Keratinocyte (primary cell): Measurements from ENCODE around the gene DDX42. TPM values are rescaled to one million over a fixed set of nuclear protein-coding genes. Genes with fewer than 3 reads are reported as not detected.
A peak's percentile ranks its signal among the peaks of the same experiment; 100 is the strongest.

Experiments
- DNase-seq: peaks from one replicate; pipeline ENCODE4 v3.0.0-alpha.2; 2011; ENCODE audit warnings: low read depth, missing footprints, low spot score
- FAIRE-seq: peaks from 2 replicates; lab custom pipeline; 2011; peaks lifted over from hg19 to GRCh38; lab: Jason Lieb, UNC
- H2AFZ ChIP-seq: 2 replicates; pipeline ENCODE4 v1.6.0; 2012; ENCODE audit warnings: low read length, control low read depth, inconsistent platforms; ENCODE audit not compliant: control insufficient read depth
- H3K27ac ChIP-seq: 2 replicates; pipeline ENCODE4 v1.5.1; 2011; ENCODE audit warnings: low read length; ENCODE audit not compliant: control insufficient read depth, insufficient read depth
- H3K27me3 ChIP-seq: 3 replicates; pipeline ENCODE4 v1.6.0; 2011; ENCODE audit warnings: low read length; ENCODE audit not compliant: control insufficient read depth, insufficient read depth; ENCODE audit errors: extremely low read depth
- H3K36me3 ChIP-seq, 2 experiments: 2 replicates in 1 of 2; 3 replicates in 1 of 2; pipeline ENCODE4 v1.5.1; 2011; ENCODE audit warnings: low read length in 2 of 2, mild to moderate bottlenecking in 1 of 2; ENCODE audit not compliant: control insufficient read depth in 2 of 2, insufficient read depth in 2 of 2; ENCODE audit errors: extremely low read depth in 1 of 2
- H3K4me1 ChIP-seq: 3 replicates; pipeline ENCODE4 v1.5.1; 2011; ENCODE audit warnings: low read length; ENCODE audit not compliant: control insufficient read depth, insufficient read depth; ENCODE audit errors: extremely low read depth
- H3K4me2 ChIP-seq: 3 replicates; pipeline ENCODE4 v1.6.0; 2011; ENCODE audit warnings: low read depth, low read length; ENCODE audit not compliant: control insufficient read depth, insufficient read depth; ENCODE audit errors: extremely low read depth
- H3K4me3 ChIP-seq, 3 experiments: fragments of 200-600 bp in 1 of 3; sonication (generic) in 1 of 3; 2 replicates in 2 of 3; 3 replicates in 1 of 3; pipeline ENCODE4 v1.5.1; 2011 to 2016; ENCODE audit warnings: low read length in 3 of 3, mild to moderate bottlenecking in 3 of 3, control low read depth in 2 of 3, inconsistent platforms in 1 of 3, low read depth in 1 of 3, mixed read lengths in 1 of 3, mixed run types in 1 of 3, moderate library complexity in 1 of 3; ENCODE audit not compliant: control insufficient read depth in 2 of 3, insufficient read depth in 2 of 3; ENCODE audit errors: extremely low read depth in 1 of 3
- H3K79me2 ChIP-seq: 2 replicates; pipeline ENCODE4 v1.6.0; 2012; ENCODE audit warnings: low read length; ENCODE audit not compliant: control insufficient read depth, insufficient read depth
- H3K9ac ChIP-seq: 3 replicates; pipeline ENCODE4 v1.6.0; 2011; ENCODE audit warnings: low read length; ENCODE audit not compliant: control insufficient read depth, insufficient read depth; ENCODE audit errors: extremely low read depth
- H3K9me1 ChIP-seq: 3 replicates; pipeline ENCODE4 v1.6.0; 2011; ENCODE audit warnings: low read length; ENCODE audit not compliant: control insufficient read depth, insufficient read depth; ENCODE audit errors: extremely low read depth
- H3K9me3 ChIP-seq: 2 replicates; pipeline ENCODE4 v1.5.1; 2012; ENCODE audit warnings: low read depth, low read length; ENCODE audit not compliant: control insufficient read depth
- H4K20me1 ChIP-seq: 3 replicates; pipeline ENCODE4 v1.6.0; 2011; ENCODE audit warnings: low read length; ENCODE audit not compliant: control insufficient read depth, insufficient read depth; ENCODE audit errors: extremely low read depth
- CTCF ChIP-seq, 3 experiments: IDR thresholded peaks in 1 of 3; conservative IDR thresholded peaks in 1 of 3; optimal IDR thresholded peaks in 1 of 3; 2 replicates in 2 of 3; 3 replicates in 1 of 3; pipeline versions ENCODE3 to v1.5.1; 2011; ENCODE audit warnings: low read length in 3 of 3, mild to moderate bottlenecking in 3 of 3, moderate library complexity in 2 of 3, control low read depth in 1 of 3, inconsistent platforms in 1 of 3; ENCODE audit not compliant: insufficient read depth in 2 of 3; ENCODE audit errors: extremely low read depth in 1 of 3
- EZH2 ChIP-seq: IDR thresholded peaks from one replicate; pipeline ENCODE4 v1.6.1; 2012; ENCODE audit warnings: inconsistent platforms, mild to moderate bottlenecking, low read length, moderate library complexity
- dilution Hi-C: fragments of 300-500 bp; cut with MboI; formaldehyde crosslinking; loops from one replicate; pipeline ENCODE4 v1.7.0; 2020; ENCODE audit warnings: low sequenced_read_pairs; ENCODE audit not compliant: extremely low pct_ligation_motif_present
- polyA plus RNA-seq, 5 experiments: library from polyadenylated mRNA; depleted of rRNA in 3 of 5; stranded (reverse) in 3 of 5; stranded (forward) in 1 of 5; unstranded in 1 of 5; fragments of >200 nt; gene quantifications; 1 replicate in 1 of 5; 2 replicates in 3 of 5; 3 replicates in 1 of 5; pipeline versions ENCODE4 v1.2.1 to v1.2.3, GENCODE V29; 2011 to 2012; ENCODE audit warnings: missing spikeins in 2 of 5, low read depth in 1 of 5, low replicate concordance in 1 of 5

DDX42 gene
- polyA plus RNA-seq, 1 donor (not counting 4 experiments of a cell fraction or from before 2014, with no cell fraction given): 116 TPM

- no peaks in the 10 kb centered on the region for H3K9me3 ChIP-seq
- no peaks in the 10 kb centered on the region for H3K27me3 ChIP-seq
- peak overlapping the region; percentile 99 for H3K27ac ChIP-seq
- peaks cover 7% of the 10 kb centered on the region for H4K20me1 ChIP-seq
- FAIRE-seq (no peak), DNase-seq (no peak)
- TF ChIP-seq CTCF (optimal IDR thresholded peaks at IDR 0.05 in 1 of 3, IDR thresholded peaks at IDR 0.05 in 1 of 3, conservative IDR thresholded peaks at IDR 0.05 in 1 of 3; ENCODE audit: extremely low read depth in 1 of 3, insufficient read depth in 2 of 3, low read length in 3 of 3) (no peak), EZH2 (no peak)
- peaks cover 88% of the 10 kb centered on the region for H3K79me2 ChIP-seq
- dilution Hi-C loops: no loop called here
- H3K4me2 ChIP-seq: peak overlapping the region; percentile 77
- H3K9ac ChIP-seq: peak overlapping the region; percentile 95
- peak overlapping the region; percentile 93 to 99 (median 96) for H3K4me3 ChIP-seq
- H3K4me1 ChIP-seq: peaks cover 29% of the 10 kb centered on the region
- peaks cover 6 to 16% of the 10 kb centered on the region in 2 experiments for H3K36me3 ChIP-seq
- no peak overlapping the region for H2AFZ ChIP-seq
- H3K9me1 ChIP-seq: no peaks in the 10 kb centered on the region
Measured at GRCh38 chr17:63775420-63775819, 1.4 kb downstream of the DDX42 start.

DNA sequence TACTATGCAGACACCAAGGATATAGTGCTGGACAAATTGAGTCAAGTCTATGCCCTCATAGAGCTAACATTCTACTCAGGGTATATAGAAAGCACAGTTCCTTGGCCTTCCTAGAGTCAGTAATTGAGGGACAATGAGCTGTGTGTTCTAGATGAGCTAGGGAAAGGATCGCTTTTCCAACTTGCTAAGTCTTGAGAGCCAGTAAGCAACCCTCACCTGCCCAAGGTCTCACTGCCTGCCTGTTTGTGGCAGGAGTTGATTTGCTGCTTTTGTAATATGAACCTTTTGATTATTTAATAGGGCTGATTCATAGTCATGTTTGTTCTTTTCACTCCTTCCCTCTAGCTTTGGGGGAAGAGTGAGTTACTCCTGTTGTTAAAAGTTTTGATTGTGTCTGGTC, 6.5 kb downstream of the DDX42 start:
- no peaks in the 10 kb centered on the region for H3K9me3 ChIP-seq
- no peak overlapping the region for H2AFZ ChIP-seq
- H3K4me1 ChIP-seq: peaks cover 56% of the 10 kb centered on the region
- dilution Hi-C loops: loop anchor here (5.0 kb wide), 1 partner anchor 37 kb away; no protein-coding TSS in a partner anchor
- H3K4me3 ChIP-seq: peak overlapping the region in 1 of 3 experiments; percentile 31
- H3K36me3 ChIP-seq: peaks cover 8 to 28% of the 10 kb centered on the region in 2 experiments
- H4K20me1 ChIP-seq: peaks cover 13% of the 10 kb centered on the region
- H3K27ac ChIP-seq: peak overlapping the region; percentile 79
- H3K9me1 ChIP-seq: no peaks in the 10 kb centered on the region
- FAIRE-seq: peak; percentile 89
- peaks cover 93% of the 10 kb centered on the region for H3K79me2 ChIP-seq
- peak overlapping the region; percentile 58 for H3K4me2 ChIP-seq
- TF ChIP-seq CTCF (optimal IDR thresholded peaks at IDR 0.05 in 1 of 3, IDR thresholded peaks at IDR 0.05 in 1 of 3, conservative IDR thresholded peaks at IDR 0.05 in 1 of 3; ENCODE audit: extremely low read depth in 1 of 3, insufficient read depth in 2 of 3, low read length in 3 of 3) (no peak), EZH2 (no peak)
- no peaks in the 10 kb centered on the region for H3K27me3 ChIP-seq
- no peak for DNase-seq
- H3K9ac ChIP-seq: peak overlapping the region; percentile 58
